GM18873 (cell line): Measurements from ENCODE around the gene PCSK1.
A peak's percentile ranks its signal among the peaks of the same experiment; 100 is the strongest.
"Not testable (repeated sequence)": the region's sequence is repeated elsewhere in the genome, so short reads cannot be mapped to it uniquely, and the experiment has no call there.

Experiments
- ATAC-seq: cut with Tn5 transposase; IDR thresholded peaks from one replicate; pipeline ENCODE4 v1.9.1; 2021; ENCODE audit warnings: mild to moderate bottlenecking, moderate library complexity, moderate number of reproducible peaks; ENCODE audit not compliant: unreplicated experiment, low FRiP score

Gene PCSK1

GRCh38 chr5:96377597-96377996, 55.5 kb downstream of the PCSK1 start:
- ATAC-seq: no peak

GRCh38 chr5:96377167-96377566, 55.9 kb downstream of the PCSK1 start:
- ATAC-seq: no peak

- ATAC-seq: no peak
Observed at GRCh38 chr5:96374653-96375052, 58.4 kb downstream of the PCSK1 start.

- no peak for ATAC-seq
Observed at GRCh38 chr5:96373381-96373733, 59.7 kb downstream of the PCSK1 start.

GRCh38 chr5:96372726-96373380, 60.2 kb downstream of the PCSK1 start:
- no peak for ATAC-seq

- ATAC-seq: no peak
Observed at GRCh38 chr5:96370976-96371375, 62.1 kb downstream of the PCSK1 start.

GRCh38 chr5:96367337-96367736, 65.7 kb downstream of the PCSK1 start:
- not testable (repeated sequence) for ATAC-seq

- ATAC-seq: no peak
Observed at GRCh38 chr5:96354237-96354636, 78.8 kb downstream of the PCSK1 start.

- ATAC-seq: no peak
Observed at GRCh38 chr5:96353220-96353619, 79.8 kb downstream of the PCSK1 start.

GRCh38 chr5:96350678-96351077, 82.4 kb downstream of the PCSK1 start:
- ATAC-seq: no peak

- ATAC-seq: no peak
Observed at GRCh38 chr5:96348536-96348935, 84.5 kb downstream of the PCSK1 start.

- ATAC-seq: no peak
Observed at GRCh38 chr5:96347502-96348292, 85.4 kb downstream of the PCSK1 start.

GRCh38 chr5:96344678-96345577, 88.1 kb downstream of the PCSK1 start:
- ATAC-seq: peak; percentile 84

- no peak for ATAC-seq
Observed at GRCh38 chr5:96343094-96343493, 90.0 kb downstream of the PCSK1 start.

GRCh38 chr5:96342581-96342980, 90.5 kb downstream of the PCSK1 start:
- ATAC-seq: no peak
